ENCODE measurements around the gene USP25. TPM values are rescaled to one million over a fixed set of nuclear protein-coding genes. Genes with fewer than 3 reads are reported as not detected.

The USP25 gene
- total and polyA plus RNA-seq, 3 donors from 2014 or later: 69.2 to 123 (median 69.9) TPM

GRCh38 chr21:15841856-15842564 is 112.2 kb downstream of the USP25 start:
- H3K4me3 ChIP-seq: no peak overlapping the region
- no peak for DNase-seq
- whole genome bisulfite sequencing, 2 donors: 76 to 86% methylated on average over 3 of the region's 3 CpGs
- H3K4me1 ChIP-seq: no peaks in the 10 kb centered on the region
- TF ChIP-seq POLR2A (IDR thresholded peaks at IDR 0.05): no peak
- no peak for TF ChIP-seq CTCF (IDR thresholded peaks at IDR 0.05)
- intact Hi-C loops (cut with DNase I; ENCODE audit: low total_unique reads): no loop called here
- no peaks in the 10 kb centered on the region for H3K27me3 ChIP-seq
- no peaks in the 10 kb centered on the region for H3K9me3 ChIP-seq
- H3K27ac ChIP-seq: no peak overlapping the region
- H3K36me3 ChIP-seq (ENCODE audit: low read depth, missing control alignments): no peaks in the 10 kb centered on the region

- H3K4me3 ChIP-seq: no peak overlapping the region
- H3K27me3 ChIP-seq: no peaks in the 10 kb centered on the region
- TF ChIP-seq POLR2A (IDR thresholded peaks at IDR 0.05): no peak
- TF ChIP-seq CTCF (IDR thresholded peaks at IDR 0.05): no peak
- no peaks in the 10 kb centered on the region for H3K9me3 ChIP-seq
- intact Hi-C loops (cut with DNase I; ENCODE audit: low total_unique reads): no loop called here
- no peaks in the 10 kb centered on the region for H3K4me1 ChIP-seq
- H3K27ac ChIP-seq: no peak overlapping the region
- no peaks in the 10 kb centered on the region for H3K36me3 ChIP-seq (ENCODE audit: low read depth, missing control alignments)
- DNase-seq: no peak
- WGBS, 2 donors: 95 to 97% methylated on average over 2 of the region's 2 CpGs
These were observed 112.7 kb downstream of the USP25 start for GRCh38 chr21:15842565-15842880.

GRCh38 chr21:15843766-15844165 is 114.0 kb downstream of the USP25 start:
- H3K4me1 ChIP-seq: no peaks in the 10 kb centered on the region
- intact Hi-C loops (cut with DNase I; ENCODE audit: low total_unique reads): no loop called here

GRCh38 chr21:15848634-15849560 is 119.1 kb downstream of the USP25 start:
- DNase-seq: no peak
- intact Hi-C loops (cut with DNase I; ENCODE audit: low total_unique reads): no loop called here
- H3K27me3 ChIP-seq: no peaks in the 10 kb centered on the region
- no peaks in the 10 kb centered on the region for H3K36me3 ChIP-seq (ENCODE audit: low read depth, missing control alignments)
- no peak overlapping the region for H3K4me3 ChIP-seq
- TF ChIP-seq CTCF (IDR thresholded peaks at IDR 0.05): no peak
- no peak for TF ChIP-seq POLR2A (IDR thresholded peaks at IDR 0.05)
- H3K9me3 ChIP-seq: no peaks in the 10 kb centered on the region
- 78 to 82% methylated on average over 4 of the region's 4 CpGs for WGBS, 2 donors
- no peaks in the 10 kb centered on the region for H3K4me1 ChIP-seq
- no peak overlapping the region for H3K27ac ChIP-seq

More at GRCh38 chr21:15843766-15844165, 114.0 kb downstream of the USP25 start:
- no peak overlapping the region for H3K27ac ChIP-seq
- no peak for DNase-seq
- no peaks in the 10 kb centered on the region for H3K9me3 ChIP-seq
- WGBS, 2 donors: 94 to 98% methylated on average over 1 of the region's 1 CpG
- H3K4me3 ChIP-seq: no peak overlapping the region
- H3K36me3 ChIP-seq (ENCODE audit: low read depth, missing control alignments): no peaks in the 10 kb centered on the region
- H3K27me3 ChIP-seq: no peaks in the 10 kb centered on the region
- TF ChIP-seq POLR2A (IDR thresholded peaks at IDR 0.05) (no peak), CTCF (IDR thresholded peaks at IDR 0.05) (no peak)

All from testis (tissue), 3 donors.